Amniotic epithelial cell (primary cell): Measurements from ENCODE around the gene ARHGAP44.

Source experiments
- DNase-seq: peaks from one replicate; pipeline ENCODE4 v3.0.0-alpha.2; 2010; ENCODE audit warnings: low read depth

The ARHGAP44 gene

GRCh38 chr17:12789481-12790248 lies at the start of gene ARHGAP44:
TSS of gene ARHGAP44 (plus strand) at chr17:12789498. CDS start at chr17:12789839, 341 bp downstream.
- DNase-seq: peak; percentile 55

- no peak for DNase-seq
These were observed 49.8 kb upstream of the ARHGAP44 start for GRCh38 chr17:12739500-12739899.

GRCh38 chr17:12743046-12743445 lies 46.3 kb upstream of the ARHGAP44 start:
- DNase-seq: no peak

- DNase-seq: no peak
These were observed 45.0 kb upstream of the ARHGAP44 start for GRCh38 chr17:12744298-12744697.

GRCh38 chr17:12744786-12745185 lies 44.5 kb upstream of the ARHGAP44 start:
- DNase-seq: no peak

- no peak for DNase-seq
These were observed 43.8 kb upstream of the ARHGAP44 start for GRCh38 chr17:12745486-12745885.

- DNase-seq: no peak
These were observed 32.5 kb upstream of the ARHGAP44 start for GRCh38 chr17:12756786-12757185.

- DNase-seq: no peak
These were observed 30.2 kb upstream of the ARHGAP44 start for GRCh38 chr17:12759090-12759489.

- DNase-seq: peak; percentile 86
These were observed 23.8 kb upstream of the ARHGAP44 start for GRCh38 chr17:12765548-12765947.

- no peak for DNase-seq
These were observed 21.0 kb upstream of the ARHGAP44 start for GRCh38 chr17:12768255-12768654.

GRCh38 chr17:12769981-12770380 lies 19.3 kb upstream of the ARHGAP44 start:
- DNase-seq: no peak

- DNase-seq: no peak
These were observed 16.1 kb upstream of the ARHGAP44 start for GRCh38 chr17:12773153-12773552.

- no peak for DNase-seq
These were observed 220 bp upstream of the ARHGAP44 start for GRCh38 chr17:12789075-12789480.

- no peak for DNase-seq
These were observed 1.2 kb downstream of the ARHGAP44 start for GRCh38 chr17:12790249-12791106.

- no peak for DNase-seq
These were observed 5.7 kb downstream of the ARHGAP44 start for GRCh38 chr17:12794919-12795532.

- no peak for DNase-seq
These were observed 11.6 kb downstream of the ARHGAP44 start for GRCh38 chr17:12800855-12801365.

- no peak for DNase-seq
These were observed 17.3 kb downstream of the ARHGAP44 start for GRCh38 chr17:12806630-12807029.

GRCh38 chr17:12808723-12809122 lies 19.4 kb downstream of the ARHGAP44 start:
- no peak for DNase-seq

GRCh38 chr17:12812877-12813276 lies 23.6 kb downstream of the ARHGAP44 start:
- DNase-seq: no peak

GRCh38 chr17:12813664-12814063 lies 24.4 kb downstream of the ARHGAP44 start:
- no peak for DNase-seq

GRCh38 chr17:12814718-12815117 lies 25.4 kb downstream of the ARHGAP44 start:
- DNase-seq: no peak

GRCh38 chr17:12815642-12816141 lies 26.4 kb downstream of the ARHGAP44 start:
- no peak for DNase-seq
